Pancreas (tissue), 10 donors: ENCODE measurements around the gene VAV2. TPM values are rescaled to one million over a fixed set of nuclear protein-coding genes. Genes with fewer than 3 reads are reported as not detected.
A peak's percentile ranks its signal among the peaks of the same experiment; 100 is the strongest.

Experiments used
- ATAC-seq, 4 donors: fragments of 200-7000 bp; cut with Tn5 transposase; one replicate each; pipeline versions ENCODE4 v1.8.0 to v1.9.1; 2020; ENCODE audit warnings: mild to moderate bottlenecking in 4 of 4, moderate library complexity in 4 of 4
- DNase-seq, 6 donors: peaks; one replicate each; pipeline ENCODE4 v3.0.0-alpha.2; 2020
- FAIRE-seq: peaks from 2 replicates; lab custom pipeline; 2012; peaks lifted over from hg19 to GRCh38; lab: Jason Lieb, UNC
- H3K27ac ChIP-seq, 4 donors: fragments of 200-600 bp; sonication (generic); 1 replicate in 3 of 4; 2 replicates in 1 of 4; pipeline versions ENCODE4 v1.5.0 to v1.8.0; 2020
- H3K27me3 ChIP-seq, 4 donors: fragments of 200-600 bp; one replicate each; pipeline ENCODE4 v1.8.0; 2021
- H3K36me3 ChIP-seq, 3 donors: fragments of 200-600 bp; sonication (generic) in 1 of 3; one replicate each; pipeline versions ENCODE4 v1.5.0 to v1.8.0; 2020 to 2021
- H3K4me1 ChIP-seq, 3 donors: fragments of 200-600 bp; one replicate each; pipeline ENCODE4 v1.8.0; 2021
- H3K4me3 ChIP-seq, 4 donors: fragments of 200-600 bp; sonication (generic) in 2 of 4; one replicate each; pipeline versions ENCODE4 v1.5.0 to v1.8.0; 2020 to 2021
- H3K9me3 ChIP-seq, 4 donors: fragments of 200-600 bp; one replicate each; pipeline ENCODE4 v1.8.0; 2021
- CTCF ChIP-seq, 4 donors: fragments of 200-600 bp; sonication (generic) in 3 of 4; IDR thresholded peaks; one replicate each; pipeline versions ENCODE4 v1.5.0 to v1.8.0; 2021; ENCODE audit warnings: antibody characterized with exemption in 4 of 4
- WGBS, 2 donors: extraction: QIAGEN DNeasy Blood & Tissue Kit; methylation state at CpG; one replicate each; pipeline ENCODE4 v1.1.7; 2013; 5-methylcytosine and 5-hydroxymethylcytosine counted together
- intact Hi-C, 3 donors: fragments of 100-400 bp; cut with DNase I; formaldehyde crosslinking; loops; one replicate each; pipeline versions ENCODE4 v1.11.1 to v1.14.2; 2022
- polyA plus RNA-seq, 2 donors: library from polyadenylated mRNA; stranded (reverse); fragments of 200-250 nt; gene quantifications; one replicate each; pipeline ENCODE4 v1.2.3, GENCODE V29; 2013
- total RNA-seq, 6 donors: library from RNA; stranded (reverse); fragmentation: NEBNext Ultra II Directional in 4 of 6; extraction: Animal tissue kit (Norgen Biotek cat#: 25700) in 4 of 6; gene quantifications; one replicate each; pipeline versions ENCODE4 v1.2.1 to v1.2.4, GENCODE V29; 2021 to 2023
- donor health status: healthy with polysubstance abuse.
- donor health status: DM: no; HTN: no; CAD: no; lungs with moderate emphysema.
- donor health status: DM: no; HTN: no; CAD: no.
- donor health status: control.
- donor health status: control.
- donor health status: Bipolar disorder and iron deficiency.
- donor health status: DM: yes; HTN: yes; CAD: no.
- donor health status: DM: no; HTN: no; CAD: no.
- donor health status: DM: no; HTN: no; CAD: no.
- donor health status: DM: yes; HTN: yes; CAD: no.

Gene VAV2
- total and polyA plus RNA-seq, 8 donors, result 20.5 to 41.0 (median 33.6) TPM

GRCh38 chr9:133944746-133945135 lies 47.4 kb downstream of the VAV2 start:
- H3K9me3 ChIP-seq, result no peaks in the 10 kb centered on the region
- no peak for TF ChIP-seq CTCF (IDR thresholded peaks at IDR 0.05)
- intact Hi-C loops, result no loop called here
- peak; percentile 58 to 76 (median 75) for ATAC-seq
- FAIRE-seq, result no peak
- H3K27ac ChIP-seq, result no peak overlapping the region
- 64 to 74% methylated on average over 14 of the region's 14 CpGs for WGBS, 2 donors
- H3K36me3 ChIP-seq, result no peaks in the 10 kb centered on the region
- no peak overlapping the region for H3K4me3 ChIP-seq
- H3K27me3 ChIP-seq, result no peaks in the 10 kb centered on the region
- DNase-seq, result peak in 5 of 6 donors; percentile 56 to 79 (median 65)
- peaks cover 0 to 13% (median 0%) of the 10 kb centered on the region in 3 donors for H3K4me1 ChIP-seq

GRCh38 chr9:133943781-133944745 lies 48.1 kb downstream of the VAV2 start:
- FAIRE-seq (no peak), DNase-seq (peak in 2 of 6 donors; percentile 32 to 65), ATAC-seq (peak in 1 of 4 donors; percentile 4)
- intact Hi-C loops, result no loop called here
- H3K4me1 ChIP-seq, result peaks cover 0 to 13% (median 0%) of the 10 kb centered on the region in 3 donors
- H3K9me3 ChIP-seq, result no peaks in the 10 kb centered on the region
- no peak overlapping the region for H3K27ac ChIP-seq
- no peak overlapping the region for H3K4me3 ChIP-seq
- 72 to 85% methylated on average over 30 of the region's 30 CpGs for WGBS, 2 donors
- H3K27me3 ChIP-seq, result no peaks in the 10 kb centered on the region
- no peak for TF ChIP-seq CTCF (IDR thresholded peaks at IDR 0.05)
- no peaks in the 10 kb centered on the region for H3K36me3 ChIP-seq

- Histone ChIP-seq H3K9me3 (no peaks in the 10 kb centered on the region), H3K27me3 (no peaks in the 10 kb centered on the region), H3K4me3 (no peak overlapping the region), H3K27ac (no peak overlapping the region), H3K4me1 (peaks cover 0 to 13% (median 0%) of the 10 kb centered on the region in 3 donors), H3K36me3 (no peaks in the 10 kb centered on the region)
- no peak for TF ChIP-seq CTCF (IDR thresholded peaks at IDR 0.05)
- intact Hi-C loops, result no loop called here
- 87% methylated on average over 17 of the region's 17 CpGs for WGBS, 2 donors
- ATAC-seq (no peak), DNase-seq (peak in 3 of 6 donors; percentile 12 to 48 (median 44)), FAIRE-seq (no peak)
Observed at GRCh38 chr9:133943036-133943780, 48.9 kb downstream of the VAV2 start.

GRCh38 chr9:133942206-133942975 lies 49.7 kb downstream of the VAV2 start:
- Histone ChIP-seq H3K4me3 (no peak overlapping the region), H3K36me3 (no peaks in the 10 kb centered on the region), H3K9me3 (no peaks in the 10 kb centered on the region), H3K4me1 (peaks cover 0 to 13% (median 0%) of the 10 kb centered on the region in 3 donors), H3K27me3 (no peaks in the 10 kb centered on the region), H3K27ac (no peak overlapping the region)
- intact Hi-C loops, result no loop called here
- 83 to 85% methylated on average over 27 of the region's 27 CpGs for WGBS, 2 donors
- FAIRE-seq, result no peak
- ATAC-seq, result no peak
- DNase-seq, result peak in 3 of 6 donors; percentile 18 to 49 (median 39)
- no peak for TF ChIP-seq CTCF (IDR thresholded peaks at IDR 0.05)
